Stimulated activated CD8-positive, alpha-beta memory T cell treated with anti-CD3 and anti-CD28 coated beads, Interleukin-4, amount 100 ng/mL, for 1 hour (primary cell): ENCODE measurements around the gene PLCXD1.
"Not testable (repeated sequence)": the region's sequence is repeated elsewhere in the genome, so short reads cannot be mapped to it uniquely, and the experiment has no call there.

ENCODE experiments used
- DNase-seq, 2 donors: peaks; one replicate each; pipeline ENCODE4 v3.0.0-alpha.2; 2020; ENCODE audit warnings: low read depth in 2 of 2, low spot score in 1 of 2

Gene PLCXD1, protein sequence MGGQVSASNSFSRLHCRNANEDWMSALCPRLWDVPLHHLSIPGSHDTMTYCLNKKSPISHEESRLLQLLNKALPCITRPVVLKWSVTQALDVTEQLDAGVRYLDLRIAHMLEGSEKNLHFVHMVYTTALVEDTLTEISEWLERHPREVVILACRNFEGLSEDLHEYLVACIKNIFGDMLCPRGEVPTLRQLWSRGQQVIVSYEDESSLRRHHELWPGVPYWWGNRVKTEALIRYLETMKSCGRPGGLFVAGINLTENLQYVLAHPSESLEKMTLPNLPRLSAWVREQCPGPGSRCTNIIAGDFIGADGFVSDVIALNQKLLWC

GRCh38 chrX:281166-281999, at the start of gene PLCXD1:
Gene PLCXD1 (plus strand): TSS chrX:281381. CDS start chrX:284188, 2,807 bp downstream.
- no peak for DNase-seq

GRCh38 chrX:231637-232277, 49.4 kb upstream of the PLCXD1 start:
- not testable (repeated sequence) for DNase-seq

- not testable (repeated sequence) for DNase-seq
Observed at GRCh38 chrX:232278-232655, 48.9 kb upstream of the PLCXD1 start.

- not testable (repeated sequence) for DNase-seq
Observed at GRCh38 chrX:236201-236600, 45.0 kb upstream of the PLCXD1 start.

DNA sequence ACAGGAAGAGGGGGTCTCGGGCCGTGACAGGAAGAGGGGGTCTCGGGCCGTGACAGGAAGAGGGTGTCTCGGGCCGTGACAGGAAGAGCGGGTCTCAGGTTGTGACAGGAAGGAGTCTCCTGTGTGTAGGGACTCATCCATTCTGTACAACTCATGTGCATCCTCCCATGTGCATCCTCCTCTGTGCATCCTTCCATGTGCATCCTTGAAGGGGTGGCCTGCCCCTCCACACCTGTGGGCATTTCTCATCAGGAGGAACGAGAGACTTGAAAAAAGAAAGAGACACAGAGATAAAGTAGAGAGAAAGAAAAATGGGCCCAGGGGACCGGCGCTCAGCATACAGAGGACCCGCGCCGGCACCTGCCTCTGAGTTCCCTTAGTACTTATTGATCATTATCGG, 30.2 kb upstream of the PLCXD1 start:
- no peak for DNase-seq

DNA sequence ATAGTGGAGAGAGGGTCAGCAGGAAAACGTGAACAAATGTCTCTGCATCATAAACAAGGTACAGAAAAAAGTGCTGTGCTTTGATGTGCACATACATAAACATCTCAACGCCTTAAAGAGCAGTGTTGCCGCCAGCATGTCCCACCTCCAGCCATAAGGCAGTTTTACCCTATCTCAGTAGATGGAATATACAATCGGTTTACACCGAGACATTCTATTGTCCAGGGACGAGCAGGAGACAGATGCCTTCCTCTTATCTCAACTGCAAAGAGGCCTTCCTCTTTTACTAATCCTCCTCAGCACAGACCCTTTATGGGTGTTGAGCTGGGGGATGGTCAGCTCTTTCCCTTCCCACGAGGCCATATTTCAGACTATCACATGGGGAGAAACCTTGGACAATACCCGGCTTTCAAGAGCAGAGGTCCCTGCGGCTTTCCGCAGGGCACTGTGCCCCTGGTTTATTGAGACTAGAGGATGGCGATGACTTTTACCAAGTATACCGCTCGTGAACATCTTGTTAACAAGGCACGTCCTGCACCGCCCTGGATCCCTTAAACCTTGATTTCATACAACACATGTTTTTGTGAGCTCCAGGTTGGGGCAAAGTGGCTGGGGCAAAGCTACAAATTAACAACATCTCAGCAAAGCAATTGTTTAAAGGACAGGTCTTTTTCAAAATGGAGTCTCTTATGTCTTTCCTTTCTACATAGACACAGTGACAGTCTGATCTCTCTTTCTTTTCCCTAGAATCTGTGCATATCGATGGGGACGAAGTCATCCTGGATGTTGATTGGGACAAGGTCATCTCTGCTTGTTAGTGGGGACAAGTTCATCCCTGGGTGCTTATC, 29.6 kb upstream of the PLCXD1 start:
- DNase-seq: not testable (repeated sequence)

- no peak for DNase-seq
Observed at GRCh38 chrX:252244-252956, 28.8 kb upstream of the PLCXD1 start.

DNA sequence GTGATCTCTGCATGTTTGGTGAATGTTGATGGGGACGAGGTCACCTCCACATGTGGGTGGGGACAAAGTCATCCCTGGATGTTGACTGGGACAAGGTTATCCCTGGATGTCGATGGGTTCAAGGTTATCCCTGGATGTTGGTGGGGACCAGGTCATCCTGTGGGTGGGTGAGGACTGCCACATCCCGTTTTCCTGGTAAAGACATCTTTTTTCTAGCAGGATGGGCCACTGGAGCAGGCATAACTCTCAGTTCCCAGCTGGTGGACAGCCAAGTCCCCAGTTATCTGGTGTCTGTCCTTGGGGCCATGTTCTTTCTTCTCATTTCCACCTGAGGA, 28.3 kb upstream of the PLCXD1 start:
- no peak for DNase-seq

DNA sequence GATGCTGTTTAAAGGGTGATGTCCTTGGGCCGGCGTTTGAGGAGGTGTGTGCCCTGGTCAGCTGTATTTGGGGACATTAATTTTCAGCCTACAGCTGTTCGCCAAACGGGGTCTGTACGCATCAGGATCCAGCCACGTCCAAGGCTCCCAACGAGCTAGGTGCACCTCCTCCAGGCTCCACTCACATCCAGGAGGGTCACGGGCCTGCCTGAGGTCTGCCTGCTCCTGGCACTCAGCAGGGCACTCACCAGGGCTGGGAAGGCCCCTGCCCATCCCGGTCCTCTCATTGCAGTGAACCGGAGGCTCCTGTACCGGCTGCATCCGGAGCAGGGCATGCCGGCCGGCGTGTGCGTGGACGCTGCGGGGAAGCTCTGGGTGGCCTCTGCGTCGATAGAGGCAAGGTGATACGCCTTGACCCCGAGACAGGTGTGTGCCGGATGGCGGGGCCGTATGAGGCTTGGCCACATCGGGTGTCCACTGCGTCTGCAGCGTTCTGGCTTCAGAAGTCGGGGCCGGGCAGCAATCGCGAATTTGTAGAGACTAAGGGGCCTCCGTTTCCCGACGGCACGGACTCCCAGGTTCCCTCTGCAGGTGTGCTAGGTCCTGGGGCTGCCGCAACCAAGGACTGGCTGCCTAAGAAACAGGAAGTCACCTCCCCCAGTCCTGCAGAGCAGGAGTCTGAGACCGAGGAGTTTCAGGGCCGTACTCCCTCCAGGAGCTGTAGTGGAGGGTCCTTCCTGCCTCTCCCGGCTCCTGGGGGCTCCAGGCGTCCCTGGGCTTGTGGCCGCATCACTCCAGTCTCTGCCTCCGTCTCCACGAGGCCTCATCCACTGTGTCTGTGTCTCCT, 27.5 kb upstream of the PLCXD1 start:
- DNase-seq: no peak

DNA sequence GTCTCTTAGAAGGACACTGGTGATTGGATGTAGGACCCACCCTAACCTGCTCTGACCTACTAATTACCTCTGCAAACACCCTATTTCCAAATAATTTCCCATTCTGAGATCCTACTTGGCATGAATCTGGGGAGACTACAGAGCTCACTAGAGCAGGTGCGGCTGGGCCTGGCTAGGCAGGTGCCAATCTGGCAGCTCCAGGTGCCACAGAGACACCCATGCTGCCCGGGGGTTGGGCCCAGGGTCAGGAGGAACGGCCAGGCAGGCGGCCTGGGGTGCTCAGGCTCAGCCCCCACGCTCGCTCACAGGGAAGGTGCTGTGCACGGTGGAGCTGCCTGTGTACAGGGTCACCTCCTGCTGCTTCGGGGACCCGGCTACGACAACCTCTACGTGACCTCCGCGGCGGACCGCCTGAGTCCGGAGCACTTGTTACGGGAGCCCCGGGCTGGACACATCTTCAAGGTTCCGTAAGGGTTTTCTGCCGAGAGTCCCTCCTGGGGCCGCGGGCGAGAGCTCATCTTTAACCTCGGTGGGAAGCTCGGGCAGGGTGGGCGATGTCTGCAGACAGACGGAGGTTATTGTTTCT, 26.5 kb upstream of the PLCXD1 start:
- no peak for DNase-seq

- DNase-seq: no peak
Observed at GRCh38 chrX:255923-256331, 25.3 kb upstream of the PLCXD1 start.

DNA sequence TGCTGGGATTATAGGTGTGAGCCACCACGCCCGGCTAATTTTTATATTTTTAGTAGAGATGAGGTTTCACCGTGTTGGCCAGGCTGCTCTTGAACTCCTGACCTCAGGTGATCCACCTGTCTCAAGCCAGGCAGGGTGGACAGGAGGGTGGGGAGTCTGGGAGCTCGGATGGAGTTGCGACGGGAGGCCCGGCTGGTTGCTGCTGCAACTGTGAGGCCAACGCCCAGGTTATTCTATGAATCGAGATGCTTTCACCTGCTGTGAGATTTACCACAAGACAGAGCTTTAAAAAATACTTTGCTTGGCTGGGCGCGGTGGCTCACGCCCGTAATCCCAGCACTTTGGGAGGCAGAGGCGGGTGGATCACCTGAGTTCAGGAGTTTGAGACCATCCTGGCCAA, 24.1 kb upstream of the PLCXD1 start:
- not testable (repeated sequence) for DNase-seq

GRCh38 chrX:257681-258289, 23.4 kb upstream of the PLCXD1 start:
- no peak for DNase-seq

GRCh38 chrX:258291-259040, 22.7 kb upstream of the PLCXD1 start:
- no peak for DNase-seq

GRCh38 chrX:259692-260355, 21.4 kb upstream of the PLCXD1 start:
- no peak for DNase-seq

- no peak for DNase-seq
Observed at GRCh38 chrX:261167-261918, 19.8 kb upstream of the PLCXD1 start.

DNA sequence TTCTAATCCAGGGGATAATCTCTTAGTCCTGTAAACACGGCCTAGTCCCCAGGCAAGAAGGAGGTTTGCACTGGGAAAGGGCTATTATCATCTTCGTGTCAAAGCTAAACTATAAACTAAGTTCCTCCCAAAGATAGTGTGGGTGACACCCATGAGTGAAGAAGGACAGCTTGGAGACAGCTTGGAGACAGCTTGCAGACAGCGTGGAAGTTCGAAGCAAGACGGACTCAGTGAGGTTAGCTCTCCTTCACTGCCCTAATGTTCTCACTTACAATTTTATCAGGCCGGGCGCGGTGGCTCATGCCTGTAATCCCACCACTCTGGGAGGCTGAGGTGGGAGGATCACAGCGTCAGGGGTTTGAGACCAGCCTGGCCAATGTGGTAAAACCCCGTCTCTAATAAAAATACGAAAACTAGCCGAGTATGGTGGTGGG, 19.2 kb upstream of the PLCXD1 start:
- DNase-seq: no peak
